Kidney epithelial cell (primary cell): ENCODE results near the gene CCDC17. TPM values are rescaled to one million over a fixed set of nuclear protein-coding genes. Genes with fewer than 3 reads are reported as not detected.

Experiments
- DNase-seq: peaks from one replicate; pipeline ENCODE4 v3.0.0-alpha.2; 2010; ENCODE audit warnings: low read depth
- H3K27me3 ChIP-seq: 2 replicates; pipeline ENCODE4 v1.6.0; 2011; ENCODE audit warnings: low read length; ENCODE audit not compliant: control insufficient read depth, insufficient read depth
- H3K36me3 ChIP-seq: 2 replicates; pipeline ENCODE4 v1.5.1; 2011; ENCODE audit warnings: low read length; ENCODE audit not compliant: control insufficient read depth, insufficient read depth
- H3K4me3 ChIP-seq: 2 replicates; pipeline ENCODE4 v1.5.1; 2011; ENCODE audit warnings: low read depth, mild to moderate bottlenecking, control low read depth, low read length
- total RNA-seq: library from RNA; depleted of rRNA; stranded (reverse); fragments of >200 nt; gene quantifications from 2 replicates; pipeline ENCODE4 v1.2.3, GENCODE V29; 2015
- TF ChIP-seq, protein P1 (sequence below): IDR thresholded peaks from 2 replicates; pipeline ENCODE4 v1.5.1; 2011; ENCODE audit warnings: mild to moderate bottlenecking, moderate library complexity, low read length, control low read depth, inconsistent platforms; ENCODE audit not compliant: insufficient read depth, poor library complexity, severe bottlenecking

CCDC17 gene
- total RNA-seq, 1 donor from 2014 or later, result 0.33 TPM

DNA sequence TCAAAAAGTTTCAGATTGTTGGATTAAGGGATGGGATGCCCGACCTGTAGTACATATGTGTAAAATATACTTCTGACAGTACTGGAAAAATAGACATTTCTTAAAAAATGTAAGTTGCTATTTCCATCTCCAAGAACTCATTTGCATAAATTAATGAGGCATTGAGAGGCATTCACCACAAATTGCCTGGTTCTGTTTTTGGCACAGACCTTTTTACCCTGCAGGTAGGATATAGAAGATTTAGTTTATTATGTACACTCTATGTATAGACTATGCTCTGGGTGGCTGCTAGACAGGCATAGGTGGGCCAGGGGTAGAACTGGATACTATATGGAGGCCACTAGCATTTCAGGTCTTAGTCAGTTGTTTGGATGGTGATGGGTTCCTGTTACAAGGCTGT is 8.0 kb downstream of the CCDC17 start:
- Histone ChIP-seq H3K36me3 (peaks cover 3% of the 10 kb centered on the region), H3K27me3 (no peaks in the 10 kb centered on the region), H3K4me3 (no peak overlapping the region)
- DNase-seq, result no peak
- TF ChIP-seq, protein P1, sequence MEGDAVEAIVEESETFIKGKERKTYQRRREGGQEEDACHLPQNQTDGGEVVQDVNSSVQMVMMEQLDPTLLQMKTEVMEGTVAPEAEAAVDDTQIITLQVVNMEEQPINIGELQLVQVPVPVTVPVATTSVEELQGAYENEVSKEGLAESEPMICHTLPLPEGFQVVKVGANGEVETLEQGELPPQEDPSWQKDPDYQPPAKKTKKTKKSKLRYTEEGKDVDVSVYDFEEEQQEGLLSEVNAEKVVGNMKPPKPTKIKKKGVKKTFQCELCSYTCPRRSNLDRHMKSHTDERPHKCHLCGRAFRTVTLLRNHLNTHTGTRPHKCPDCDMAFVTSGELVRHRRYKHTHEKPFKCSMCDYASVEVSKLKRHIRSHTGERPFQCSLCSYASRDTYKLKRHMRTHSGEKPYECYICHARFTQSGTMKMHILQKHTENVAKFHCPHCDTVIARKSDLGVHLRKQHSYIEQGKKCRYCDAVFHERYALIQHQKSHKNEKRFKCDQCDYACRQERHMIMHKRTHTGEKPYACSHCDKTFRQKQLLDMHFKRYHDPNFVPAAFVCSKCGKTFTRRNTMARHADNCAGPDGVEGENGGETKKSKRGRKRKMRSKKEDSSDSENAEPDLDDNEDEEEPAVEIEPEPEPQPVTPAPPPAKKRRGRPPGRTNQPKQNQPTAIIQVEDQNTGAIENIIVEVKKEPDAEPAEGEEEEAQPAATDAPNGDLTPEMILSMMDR, result no peak

- H3K4me3 ChIP-seq, result no peak overlapping the region
- TF ChIP-seq, protein P1, result no peak
- no peak for DNase-seq
- H3K27me3 ChIP-seq, result no peaks in the 10 kb centered on the region
- peaks cover 3% of the 10 kb centered on the region for H3K36me3 ChIP-seq
Observed at GRCh38 chr1:45612941-45613579, 10.8 kb downstream of the CCDC17 start.

GRCh38 chr1:45610589-45611226 is 13.1 kb downstream of the CCDC17 start:
- H3K36me3 ChIP-seq, result peaks cover 2% of the 10 kb centered on the region
- TF ChIP-seq, protein P1, result no peak
- H3K27me3 ChIP-seq, result no peaks in the 10 kb centered on the region
- DNase-seq, result no peak
- no peak overlapping the region for H3K4me3 ChIP-seq

GRCh38 chr1:45608175-45609156 is 15.4 kb downstream of the CCDC17 start:
- peaks cover 2% of the 10 kb centered on the region for H3K36me3 ChIP-seq
- TF ChIP-seq, protein P1, result no peak
- no peaks in the 10 kb centered on the region for H3K27me3 ChIP-seq
- H3K4me3 ChIP-seq, result no peak overlapping the region
- DNase-seq, result no peak

- H3K36me3 ChIP-seq, result peaks cover 2% of the 10 kb centered on the region
- no peak for DNase-seq
- no peaks in the 10 kb centered on the region for H3K27me3 ChIP-seq
- no peak overlapping the region for H3K4me3 ChIP-seq
- TF ChIP-seq, protein P1, result no peak
Observed at GRCh38 chr1:45607404-45608074, 16.3 kb downstream of the CCDC17 start.
